CD4-positive, alpha-beta T cell treated with Interleukin-1 beta for 1 hour (primary cell): Measurements from ENCODE around the gene C2orf92.

Experiments used
- DNase-seq, 2 donors: peaks; one replicate each; pipeline ENCODE4 v3.0.0-alpha.2; 2020 to 2022

C2orf92 gene

GRCh38 chr2:97749581-97749980 is 80.1 kb downstream of the C2orf92 start:
- DNase-seq, result no peak

DNA sequence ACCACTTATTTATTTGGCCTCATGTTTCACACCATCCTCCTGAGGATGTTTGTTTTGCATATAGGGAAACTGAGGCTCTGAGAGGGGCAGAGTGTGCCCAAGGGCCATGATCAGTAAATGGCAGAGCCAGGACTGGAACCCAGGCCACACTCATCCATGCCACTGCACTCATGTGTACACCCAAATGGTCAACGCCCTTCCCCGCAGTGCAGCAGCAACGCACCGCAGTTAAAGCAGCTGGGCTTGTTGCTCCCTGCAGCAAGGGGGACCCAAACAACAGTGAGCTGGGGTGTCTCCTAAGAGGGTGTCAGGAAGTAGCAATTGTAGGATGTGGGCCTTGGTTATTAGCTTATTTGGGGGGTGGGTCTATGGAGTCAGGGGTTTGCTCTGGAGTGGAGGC is 80.5 kb downstream of the C2orf92 start:
- DNase-seq, result no peak

DNA sequence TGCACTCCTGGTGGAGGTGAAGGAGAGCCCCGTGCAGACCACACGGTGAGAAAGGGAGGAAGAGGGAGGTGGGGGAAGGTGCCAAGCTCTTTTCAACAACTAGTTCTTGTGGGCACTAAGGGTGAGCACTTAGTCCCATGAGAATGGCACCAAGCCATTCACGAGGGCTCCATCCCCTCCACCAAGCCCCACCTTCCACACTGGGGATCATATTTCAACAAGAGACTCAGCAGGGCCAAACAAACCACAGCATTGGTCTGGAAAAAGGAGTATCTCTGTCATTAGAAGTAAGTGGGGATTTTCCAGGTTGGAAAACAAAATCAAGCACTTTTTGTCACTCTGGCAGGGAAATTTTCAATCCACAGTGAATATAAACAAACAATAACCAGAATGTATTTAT is 82.2 kb downstream of the C2orf92 start:
- no peak for DNase-seq
